ENCODE data around the gene CLEC7A. TPM values are rescaled to one million over a fixed set of nuclear protein-coding genes. Genes with fewer than 3 reads are reported as not detected.

Gene CLEC7A
- total and polyA plus RNA-seq, 4 donors = 16.8 to 50.8 (median 31.9) TPM

DNA sequence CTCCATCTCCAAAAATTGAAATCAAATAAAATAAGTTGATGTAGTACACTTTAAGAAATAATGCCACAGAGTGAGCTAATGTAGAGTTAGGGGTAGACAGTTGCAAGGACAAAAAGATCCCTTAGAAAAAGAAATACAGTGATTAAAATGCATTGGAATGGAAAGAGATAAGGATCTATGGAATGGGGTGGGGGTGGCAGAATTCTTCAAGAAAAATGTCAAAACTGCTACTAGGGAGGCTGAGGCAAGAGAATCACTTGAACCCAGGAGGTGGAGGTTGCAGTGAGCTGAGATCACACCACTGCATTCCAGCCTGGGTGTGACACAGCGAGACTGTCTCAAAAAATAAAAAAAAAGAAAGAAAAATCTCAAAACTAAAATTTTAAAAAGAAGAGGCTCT lies 35.4 kb upstream of the CLEC7A start:
- ATAC-seq (ENCODE audit: insufficient read depth, low FRiP score) (no peak), DNase-seq (no peak)
- H3K4me1 ChIP-seq (ENCODE audit: control insufficient read depth in 5 of 5, insufficient read depth in 5 of 5, low read length in 5 of 5) = peaks cover 0 to 4% (median 0%) of the 10 kb centered on the region in 5 donors
- H3K9me3 ChIP-seq (ENCODE audit: control insufficient read depth in 4 of 4, insufficient read depth in 3 of 4, low read length in 3 of 4) = no peaks in the 10 kb centered on the region
- TF ChIP-seq, protein P1, sequence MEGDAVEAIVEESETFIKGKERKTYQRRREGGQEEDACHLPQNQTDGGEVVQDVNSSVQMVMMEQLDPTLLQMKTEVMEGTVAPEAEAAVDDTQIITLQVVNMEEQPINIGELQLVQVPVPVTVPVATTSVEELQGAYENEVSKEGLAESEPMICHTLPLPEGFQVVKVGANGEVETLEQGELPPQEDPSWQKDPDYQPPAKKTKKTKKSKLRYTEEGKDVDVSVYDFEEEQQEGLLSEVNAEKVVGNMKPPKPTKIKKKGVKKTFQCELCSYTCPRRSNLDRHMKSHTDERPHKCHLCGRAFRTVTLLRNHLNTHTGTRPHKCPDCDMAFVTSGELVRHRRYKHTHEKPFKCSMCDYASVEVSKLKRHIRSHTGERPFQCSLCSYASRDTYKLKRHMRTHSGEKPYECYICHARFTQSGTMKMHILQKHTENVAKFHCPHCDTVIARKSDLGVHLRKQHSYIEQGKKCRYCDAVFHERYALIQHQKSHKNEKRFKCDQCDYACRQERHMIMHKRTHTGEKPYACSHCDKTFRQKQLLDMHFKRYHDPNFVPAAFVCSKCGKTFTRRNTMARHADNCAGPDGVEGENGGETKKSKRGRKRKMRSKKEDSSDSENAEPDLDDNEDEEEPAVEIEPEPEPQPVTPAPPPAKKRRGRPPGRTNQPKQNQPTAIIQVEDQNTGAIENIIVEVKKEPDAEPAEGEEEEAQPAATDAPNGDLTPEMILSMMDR (IDR thresholded peaks at IDR 0.05; ENCODE audit: control extremely low read depth, extremely low read depth) = no peak
- 0 to 100% methylated on average over 1 of the region's 1 CpG for WGBS, 2 donors
- no peak overlapping the region for H3K9ac ChIP-seq (ENCODE audit: insufficient read depth in 1 of 2, low read length in 2 of 2)
- no peak overlapping the region for H3K4me3 ChIP-seq
- H3K27me3 ChIP-seq (ENCODE audit: control insufficient read depth in 3 of 3, insufficient read depth in 3 of 3, low read length in 2 of 3) = no peaks in the 10 kb centered on the region
- no peaks in the 10 kb centered on the region for H3K36me3 ChIP-seq (ENCODE audit: control insufficient read depth in 4 of 4, insufficient read depth in 4 of 4, low read length in 4 of 4)
- H3K27ac ChIP-seq (ENCODE audit: low read depth in 1 of 2, low read length in 1 of 2) = no peak overlapping the region

DNA sequence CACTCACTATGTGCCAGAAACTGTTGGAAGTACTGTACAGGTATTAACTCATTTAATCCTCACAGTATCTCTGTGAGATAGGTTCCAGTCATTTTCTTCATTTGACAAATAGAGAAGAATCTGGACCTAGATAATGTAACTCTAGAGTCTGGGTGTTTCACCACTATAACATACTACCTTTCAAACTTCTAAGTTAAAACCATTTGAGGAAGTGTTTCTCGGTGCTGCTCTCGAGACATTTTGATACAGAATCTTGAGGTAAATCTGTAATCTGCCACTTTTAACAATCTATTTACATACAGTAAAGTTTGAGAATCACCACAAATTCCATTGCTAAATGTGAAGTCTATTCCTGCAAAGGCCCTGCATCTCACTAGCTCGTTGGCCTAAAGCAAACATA lies 33.1 kb upstream of the CLEC7A start:
- no peaks in the 10 kb centered on the region for H3K36me3 ChIP-seq (ENCODE audit: control insufficient read depth in 4 of 4, insufficient read depth in 4 of 4, low read length in 4 of 4)
- H3K27ac ChIP-seq (ENCODE audit: low read depth in 1 of 2, low read length in 1 of 2) = no peak overlapping the region
- no peaks in the 10 kb centered on the region for H3K4me1 ChIP-seq (ENCODE audit: control insufficient read depth in 5 of 5, insufficient read depth in 5 of 5, low read length in 5 of 5)
- no peak for DNase-seq
- 49 to 63% methylated on average over 3 of the region's 3 CpGs for WGBS, 2 donors
- H3K4me3 ChIP-seq = no peak overlapping the region
- no peak overlapping the region for H3K9ac ChIP-seq (ENCODE audit: insufficient read depth in 1 of 2, low read length in 2 of 2)
- TF ChIP-seq, protein P1 (IDR thresholded peaks at IDR 0.05; ENCODE audit: control extremely low read depth, extremely low read depth) = no peak
- no peaks in the 10 kb centered on the region for H3K27me3 ChIP-seq (ENCODE audit: control insufficient read depth in 3 of 3, insufficient read depth in 3 of 3, low read length in 2 of 3)
- ATAC-seq (ENCODE audit: insufficient read depth, low FRiP score) = no peak
- H3K9me3 ChIP-seq (ENCODE audit: control insufficient read depth in 4 of 4, insufficient read depth in 3 of 4, low read length in 3 of 4) = no peaks in the 10 kb centered on the region

- H3K27ac ChIP-seq (ENCODE audit: low read depth in 1 of 2, low read length in 1 of 2) = no peak overlapping the region
- TF ChIP-seq, protein P1 (IDR thresholded peaks at IDR 0.05; ENCODE audit: control extremely low read depth, extremely low read depth) = no peak
- no peaks in the 10 kb centered on the region for H3K27me3 ChIP-seq (ENCODE audit: control insufficient read depth in 3 of 3, insufficient read depth in 3 of 3, low read length in 2 of 3)
- H3K4me1 ChIP-seq (ENCODE audit: control insufficient read depth in 5 of 5, insufficient read depth in 5 of 5, low read length in 5 of 5) = no peaks in the 10 kb centered on the region
- no peaks in the 10 kb centered on the region for H3K9me3 ChIP-seq (ENCODE audit: control insufficient read depth in 4 of 4, insufficient read depth in 3 of 4, low read length in 3 of 4)
- no peaks in the 10 kb centered on the region for H3K36me3 ChIP-seq (ENCODE audit: control insufficient read depth in 4 of 4, insufficient read depth in 4 of 4, low read length in 4 of 4)
- 64 to 78% methylated on average over 7 of the region's 7 CpGs for WGBS, 2 donors
- H3K9ac ChIP-seq (ENCODE audit: insufficient read depth in 1 of 2, low read length in 2 of 2) = no peak overlapping the region
- DNase-seq (no peak), ATAC-seq (ENCODE audit: insufficient read depth, low FRiP score) (no peak)
- no peak overlapping the region for H3K4me3 ChIP-seq
Measured at GRCh38 chr12:10160617-10161385, 30.8 kb upstream of the CLEC7A start.
